WTC11 (cell line): Measurements from ENCODE around the gene PCBP3.

ENCODE experiments used
- ATF3 ChIP-seq: sonication (generic); formaldehyde crosslinking; conservative IDR thresholded peaks from 2 replicates; pipeline ENCODE4 v1.8.1; 2022; ENCODE audit warnings: mild to moderate bottlenecking, missing genetic modification reagents
- CREB1 ChIP-seq: sonication (generic); formaldehyde crosslinking; IDR thresholded peaks from 2 replicates; pipeline ENCODE4 v1.8.0; 2023; ENCODE audit warnings: mild to moderate bottlenecking, missing genetic modification reagents
- CTCF ChIP-seq: fragments of 200-600 bp; IDR thresholded peaks from 2 replicates; pipeline ENCODE4 v1.8.0; 2022; ENCODE audit warnings: antibody characterized with exemption
- SMAD3 ChIP-seq: sonication (generic); formaldehyde crosslinking; IDR thresholded peaks from 2 replicates; pipeline ENCODE4 v1.8.0; 2022; ENCODE audit warnings: missing genetic modification reagents, mild to moderate bottlenecking, borderline replicate concordance
- SP1 ChIP-seq: sonication (generic); formaldehyde crosslinking; conservative IDR thresholded peaks from 2 replicates; pipeline ENCODE4 v1.8.1; 2022; ENCODE audit warnings: missing genetic modification reagents
- STAT6 ChIP-seq: sonication (generic); formaldehyde crosslinking; conservative IDR thresholded peaks from 2 replicates; pipeline ENCODE4 v1.8.1; 2023; ENCODE audit warnings: mild to moderate bottlenecking, low read depth, missing genetic modification reagents, moderate library complexity
- USF1 ChIP-seq: sonication (generic); formaldehyde crosslinking; IDR thresholded peaks from 2 replicates; pipeline ENCODE4 v1.8.0; 2022; ENCODE audit warnings: mild to moderate bottlenecking, missing genetic modification reagents

GRCh38 chr21:45780647-45781046 lies 137.1 kb downstream of the PCBP3 start:
- TF ChIP-seq ATF3 (CRISPR knock-in tag) (no peak), CTCF (no peak), SMAD3 (CRISPR knock-in tag) (no peak), CREB1 (CRISPR knock-in tag) (no peak), SP1 (no peak), USF1 (CRISPR knock-in tag) (no peak), STAT6 (no peak)
